HG03520 (cell line): Measurements from ENCODE around the gene MAGEF1.
A peak's percentile ranks its signal among the peaks of the same experiment; 100 is the strongest.

Experiments used
- ATAC-seq: cut with Tn5 transposase; IDR thresholded peaks from one replicate; pipeline ENCODE4 v1.9.1; 2021; ENCODE audit warnings: mild to moderate bottlenecking, moderate library complexity; ENCODE audit not compliant: unreplicated experiment

The MAGEF1 gene

GRCh38 chr3:184711493-184712247, at the start of gene MAGEF1:
Gene MAGEF1, minus strand, starts transcription at chr3:184712064. Its CDS starts 243 bp downstream, at chr3:184711821.
- peak; percentile 65 for ATAC-seq

- no peak for ATAC-seq
Measured at GRCh38 chr3:184761075-184761841, 49.4 kb upstream of the MAGEF1 start.

GRCh38 chr3:184760337-184761074, 48.6 kb upstream of the MAGEF1 start:
- no peak for ATAC-seq

GRCh38 chr3:184759666-184760200, 47.9 kb upstream of the MAGEF1 start:
- ATAC-seq = no peak

GRCh38 chr3:184758056-184758455, 46.2 kb upstream of the MAGEF1 start:
- ATAC-seq = no peak

- no peak for ATAC-seq
Measured at GRCh38 chr3:184757022-184757651, 45.3 kb upstream of the MAGEF1 start.

GRCh38 chr3:184756151-184757021, 44.5 kb upstream of the MAGEF1 start:
- ATAC-seq = no peak

- ATAC-seq = no peak
Measured at GRCh38 chr3:184755315-184755731, 43.5 kb upstream of the MAGEF1 start.

- ATAC-seq = no peak
Measured at GRCh38 chr3:184752361-184752760, 40.5 kb upstream of the MAGEF1 start.

- ATAC-seq = no peak
Measured at GRCh38 chr3:184751204-184752040, 39.6 kb upstream of the MAGEF1 start.

GRCh38 chr3:184750349-184751083, 38.7 kb upstream of the MAGEF1 start:
- ATAC-seq = no peak

- ATAC-seq = no peak
Measured at GRCh38 chr3:184749168-184749744, 37.4 kb upstream of the MAGEF1 start.

GRCh38 chr3:184748219-184749135, 36.6 kb upstream of the MAGEF1 start:
- no peak for ATAC-seq

GRCh38 chr3:184746131-184747120, 34.6 kb upstream of the MAGEF1 start:
- no peak for ATAC-seq

GRCh38 chr3:184745526-184745925, 33.7 kb upstream of the MAGEF1 start:
- ATAC-seq = no peak

- no peak for ATAC-seq
Measured at GRCh38 chr3:184743248-184743647, 31.4 kb upstream of the MAGEF1 start.
